Measurements from ENCODE around the gene NHERF1. TPM values are rescaled to one million over a fixed set of nuclear protein-coding genes. Genes with fewer than 3 reads are reported as not detected.

The NHERF1 gene
- total and polyA plus RNA-seq, 2 of the 13 experiments (the other 11 are each of a cell fraction or from before 2014, with no cell fraction given): 169 to 269 TPM

- TF ChIP-seq ATF6 (CRISPR knock-in tag; conservative IDR thresholded peaks at IDR 0.05) (no peak), U2AF1 (optimal IDR thresholded peaks at IDR 0.05; ENCODE audit: low read depth, low read length) (no peak), HMG20A (CRISPR knock-in tag; IDR thresholded peaks at IDR 0.05; ENCODE audit: borderline replicate concordance) (no peak), ZNF615 (CRISPR knock-in tag; IDR thresholded peaks at IDR 0.05; ENCODE audit: borderline replicate concordance) (no peak), ZFP1 (CRISPR knock-in tag; IDR thresholded peaks at IDR 0.05) (no peak), TFDP2 (CRISPR knock-in tag; IDR thresholded peaks at IDR 0.05) (peak; percentile 51; the same call in 1 of the 2 replicates), ZNF276 (CRISPR knock-in tag; IDR thresholded peaks at IDR 0.05; ENCODE audit: low read depth) (no peak), ETS1 (CRISPR knock-in tag; IDR thresholded peaks at IDR 0.05) (no peak), ZNF343 (CRISPR knock-in tag; IDR thresholded peaks at IDR 0.05) (no peak), TCF7L2 (IDR thresholded peaks at IDR 0.05; ENCODE audit: low read depth, low read length) (no peak), ZNF567 (CRISPR knock-in tag; IDR thresholded peaks at IDR 0.05; ENCODE audit: borderline replicate concordance) (no peak), ZNF354B (CRISPR knock-in tag; IDR thresholded peaks at IDR 0.05) (no peak), ZNF468 (CRISPR knock-in tag; IDR thresholded peaks at IDR 0.05) (0 out of 2 replicates have a peak, but pooled peaks have one; percentile 78), MLXIP (CRISPR knock-in tag; IDR thresholded peaks at IDR 0.05; ENCODE audit: borderline replicate concordance) (no peak), CREBL2 (CRISPR knock-in tag; IDR thresholded peaks at IDR 0.05; ENCODE audit: borderline replicate concordance) (no peak), ONECUT2 (CRISPR knock-in tag; IDR thresholded peaks at IDR 0.05) (no peak)
- TF ChIP-seq, protein P1, sequence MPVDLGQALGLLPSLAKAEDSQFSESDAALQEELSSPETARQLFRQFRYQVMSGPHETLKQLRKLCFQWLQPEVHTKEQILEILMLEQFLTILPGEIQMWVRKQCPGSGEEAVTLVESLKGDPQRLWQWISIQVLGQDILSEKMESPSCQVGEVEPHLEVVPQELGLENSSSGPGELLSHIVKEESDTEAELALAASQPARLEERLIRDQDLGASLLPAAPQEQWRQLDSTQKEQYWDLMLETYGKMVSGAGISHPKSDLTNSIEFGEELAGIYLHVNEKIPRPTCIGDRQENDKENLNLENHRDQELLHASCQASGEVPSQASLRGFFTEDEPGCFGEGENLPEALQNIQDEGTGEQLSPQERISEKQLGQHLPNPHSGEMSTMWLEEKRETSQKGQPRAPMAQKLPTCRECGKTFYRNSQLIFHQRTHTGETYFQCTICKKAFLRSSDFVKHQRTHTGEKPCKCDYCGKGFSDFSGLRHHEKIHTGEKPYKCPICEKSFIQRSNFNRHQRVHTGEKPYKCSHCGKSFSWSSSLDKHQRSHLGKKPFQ (CRISPR knock-in tag; IDR thresholded peaks at IDR 0.05; ENCODE audit: insufficient replicate concordance): no peak
These were observed 11.0 kb upstream of the NHERF1 start (continued) for GRCh38 chr17:74737299-74738050.
